Neutrophil (primary cell): ENCODE results near the gene CDH5.

Source experiments
- H3K27ac ChIP-seq: fragments of 200-600 bp; sonication (generic); 2 replicates; pipeline ENCODE4 v1.5.1; 2016; ENCODE audit warnings: mild to moderate bottlenecking, moderate library complexity
- H3K27me3 ChIP-seq: fragments of 200-600 bp; sonication (generic); 2 replicates; pipeline ENCODE4 v1.6.0; 2016; ENCODE audit warnings: mild to moderate bottlenecking
- H3K36me3 ChIP-seq: fragments of 200-600 bp; sonication (generic); 2 replicates; pipeline ENCODE4 v1.5.1; 2017
- H3K4me1 ChIP-seq, 2 experiments: fragments of 200-600 bp in 1 of 2; sonication (generic) in 1 of 2; 1 replicate in 1 of 2; 2 replicates in 1 of 2; pipeline versions ENCODE4 v1.5.1 to v1.6.1; 2013 to 2016; ENCODE audit warnings: low read depth in 1 of 2, low read length in 1 of 2, mild to moderate bottlenecking in 1 of 2, moderate library complexity in 1 of 2; ENCODE audit not compliant: control insufficient read depth in 1 of 2, insufficient read depth in 1 of 2
- H3K4me3 ChIP-seq, 2 experiments: fragments of 200-600 bp in 1 of 2; sonication (generic) in 1 of 2; 1 replicate in 1 of 2; 2 replicates in 1 of 2; pipeline ENCODE4 v1.5.1; 2013 to 2016; ENCODE audit warnings: low read depth in 1 of 2, low read length in 1 of 2, mild to moderate bottlenecking in 1 of 2, moderate library complexity in 1 of 2
- H3K9me3 ChIP-seq: fragments of 200-600 bp; sonication (generic); 2 replicates; pipeline ENCODE4 v1.5.1; 2016
- TF ChIP-seq, protein P1 (sequence below): fragments of 200-600 bp; sonication (generic); IDR thresholded peaks from 2 replicates; pipeline ENCODE4 v1.5.1; 2016; ENCODE audit warnings: antibody characterized with exemption

Gene CDH5

GRCh38 chr16:66367968-66368891, 1.7 kb downstream of the CDH5 start:
- TF ChIP-seq, protein P1, sequence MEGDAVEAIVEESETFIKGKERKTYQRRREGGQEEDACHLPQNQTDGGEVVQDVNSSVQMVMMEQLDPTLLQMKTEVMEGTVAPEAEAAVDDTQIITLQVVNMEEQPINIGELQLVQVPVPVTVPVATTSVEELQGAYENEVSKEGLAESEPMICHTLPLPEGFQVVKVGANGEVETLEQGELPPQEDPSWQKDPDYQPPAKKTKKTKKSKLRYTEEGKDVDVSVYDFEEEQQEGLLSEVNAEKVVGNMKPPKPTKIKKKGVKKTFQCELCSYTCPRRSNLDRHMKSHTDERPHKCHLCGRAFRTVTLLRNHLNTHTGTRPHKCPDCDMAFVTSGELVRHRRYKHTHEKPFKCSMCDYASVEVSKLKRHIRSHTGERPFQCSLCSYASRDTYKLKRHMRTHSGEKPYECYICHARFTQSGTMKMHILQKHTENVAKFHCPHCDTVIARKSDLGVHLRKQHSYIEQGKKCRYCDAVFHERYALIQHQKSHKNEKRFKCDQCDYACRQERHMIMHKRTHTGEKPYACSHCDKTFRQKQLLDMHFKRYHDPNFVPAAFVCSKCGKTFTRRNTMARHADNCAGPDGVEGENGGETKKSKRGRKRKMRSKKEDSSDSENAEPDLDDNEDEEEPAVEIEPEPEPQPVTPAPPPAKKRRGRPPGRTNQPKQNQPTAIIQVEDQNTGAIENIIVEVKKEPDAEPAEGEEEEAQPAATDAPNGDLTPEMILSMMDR = no peak
- Histone ChIP-seq H3K4me3 (no peak overlapping the region), H3K27ac (no peak overlapping the region), H3K36me3 (no peaks in the 10 kb centered on the region), H3K9me3 (no peaks in the 10 kb centered on the region), H3K4me1 (peaks cover 14 to 15% of the 10 kb centered on the region in 2 experiments), H3K27me3 (peaks cover 20% of the 10 kb centered on the region)

DNA sequence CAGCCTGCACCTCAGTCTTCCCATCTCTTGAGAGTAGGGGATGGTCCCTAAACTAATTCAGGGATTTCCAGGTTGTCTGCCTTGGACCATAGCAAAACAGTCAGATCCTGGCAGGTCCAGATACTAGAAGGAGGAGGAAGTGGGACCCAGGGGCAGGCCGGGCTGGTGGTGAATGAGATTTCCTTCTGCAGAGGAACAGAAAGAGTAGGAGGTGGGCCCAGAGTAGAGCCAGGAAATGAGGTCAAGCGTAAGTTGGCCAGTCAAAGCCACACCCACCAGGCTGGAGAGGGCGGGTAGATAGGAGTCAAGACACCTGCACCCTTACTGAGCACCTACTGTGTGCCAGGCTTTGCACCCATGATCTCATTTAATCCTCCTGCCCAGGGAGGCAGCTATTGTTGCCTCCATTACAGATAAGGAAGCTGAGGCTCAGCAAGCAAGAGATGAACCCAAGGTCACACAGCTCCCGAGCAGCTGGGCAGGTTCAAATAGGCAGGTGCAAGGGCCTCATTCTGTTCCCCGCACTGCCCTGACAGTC, 2.6 kb downstream of the CDH5 start:
- Histone ChIP-seq H3K4me3 (no peak overlapping the region), H3K4me1 (peaks cover 14 to 15% of the 10 kb centered on the region in 2 experiments)

DNA sequence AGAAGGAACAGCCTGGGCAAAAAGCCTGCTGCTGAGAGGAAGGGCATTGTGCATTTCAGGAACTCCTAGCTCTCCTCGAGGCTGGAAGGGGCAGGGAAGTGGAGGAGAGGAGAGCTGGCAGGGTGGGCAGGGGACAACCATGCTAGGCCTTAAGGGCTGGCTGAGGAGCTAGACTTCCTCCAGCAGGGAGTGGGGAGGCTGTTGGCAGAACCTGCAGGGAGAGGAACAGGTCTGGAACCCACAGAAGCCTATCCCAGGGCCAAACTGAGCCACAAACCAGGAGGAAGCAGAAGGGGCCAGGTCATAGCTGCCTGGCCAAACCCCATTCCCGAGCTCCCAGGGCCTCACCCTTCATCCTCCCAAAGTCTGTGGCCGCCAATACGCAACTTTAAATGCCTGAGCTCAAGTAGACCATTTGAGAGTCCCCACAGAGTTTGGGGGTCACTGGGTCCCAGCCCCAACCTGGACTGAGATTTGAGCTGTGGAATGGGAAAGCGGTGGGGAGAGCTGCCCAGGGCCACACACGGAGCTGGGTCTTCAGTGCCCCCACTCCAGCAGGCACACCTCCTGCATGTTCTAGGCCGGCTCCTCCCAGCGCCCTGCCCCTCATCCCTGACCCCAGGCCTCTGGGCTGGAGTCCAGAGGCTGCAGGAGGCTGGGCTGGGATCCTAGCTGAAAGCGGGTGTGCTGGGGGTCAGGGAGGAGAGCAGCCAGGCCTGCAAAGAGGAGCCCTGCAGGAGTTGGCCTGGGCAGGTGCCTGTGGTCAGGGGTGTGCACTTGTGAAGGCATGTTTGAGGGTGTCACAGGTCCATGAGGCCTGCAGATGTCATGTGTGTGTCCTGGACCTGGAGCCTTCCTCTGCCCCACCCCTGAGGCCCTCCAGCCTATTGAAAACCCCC, 4.5 kb downstream of the CDH5 start:
- TF ChIP-seq, protein P1 = no peak
- Histone ChIP-seq H3K27ac (no peak overlapping the region), H3K36me3 (no peaks in the 10 kb centered on the region), H3K4me3 (no peak overlapping the region), H3K27me3 (peaks cover 4% of the 10 kb centered on the region), H3K4me1 (peaks cover 14 to 15% of the 10 kb centered on the region in 2 experiments), H3K9me3 (no peaks in the 10 kb centered on the region)

More for the DNA sequence above, 2.6 kb downstream of the CDH5 start:
- TF ChIP-seq, protein P1 = no peak
- Histone ChIP-seq H3K27me3 (peaks cover 12% of the 10 kb centered on the region), H3K36me3 (no peaks in the 10 kb centered on the region), H3K9me3 (no peaks in the 10 kb centered on the region), H3K27ac (no peak overlapping the region)

DNA sequence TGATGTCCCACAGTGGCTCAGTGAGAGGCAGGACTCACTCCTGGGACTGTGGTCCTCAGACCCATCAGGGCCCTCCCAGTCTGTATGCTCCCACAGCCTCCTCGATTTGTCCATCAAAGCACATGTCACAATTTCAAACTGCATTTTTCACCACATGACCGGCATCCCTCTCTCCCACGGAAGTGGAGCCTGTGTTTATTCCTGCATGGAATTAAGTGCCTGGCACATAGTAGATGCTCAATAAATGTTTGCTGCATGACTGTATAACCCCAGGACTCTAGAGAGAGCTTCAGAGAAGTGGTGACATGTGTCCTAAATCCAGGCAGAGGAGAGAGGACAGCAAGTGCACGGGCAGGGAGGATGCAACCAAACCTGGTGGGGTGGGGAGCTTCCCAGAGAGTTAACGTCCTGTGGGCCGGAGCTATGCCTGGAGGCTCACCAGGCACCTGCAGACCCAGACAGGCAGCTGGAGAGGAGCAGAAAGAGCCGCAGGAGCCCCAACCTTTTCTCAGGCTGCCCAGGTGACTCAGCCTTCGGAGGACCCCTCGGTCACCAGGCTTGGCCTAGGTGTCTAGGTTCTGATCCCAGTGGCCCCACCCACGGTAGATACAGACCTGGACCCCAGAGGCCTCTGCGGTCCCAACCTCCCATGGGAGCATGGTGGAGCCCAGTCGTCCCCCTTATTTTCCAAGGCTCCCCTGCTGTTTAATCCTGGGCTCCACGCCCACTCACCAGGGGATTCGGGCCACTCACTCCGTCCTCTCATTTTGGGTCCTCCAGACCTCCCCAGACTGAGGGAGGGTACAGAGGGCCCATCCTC, 5.8 kb downstream of the CDH5 start:
- Histone ChIP-seq H3K4me1 (peaks cover 14 to 15% of the 10 kb centered on the region in 2 experiments), H3K9me3 (no peaks in the 10 kb centered on the region), H3K4me3 (no peak overlapping the region), H3K27me3 (no peaks in the 10 kb centered on the region), H3K27ac (no peak overlapping the region), H3K36me3 (no peaks in the 10 kb centered on the region)
- TF ChIP-seq, protein P1 = no peak

- Histone ChIP-seq H3K36me3 (no peaks in the 10 kb centered on the region), H3K4me1 (peaks cover 14% of the 10 kb centered on the region in 2 experiments), H3K27ac (no peak overlapping the region), H3K4me3 (no peak overlapping the region), H3K9me3 (no peaks in the 10 kb centered on the region), H3K27me3 (no peaks in the 10 kb centered on the region)
- TF ChIP-seq, protein P1 = no peak
These were observed 6.3 kb downstream of the CDH5 start for GRCh38 chr16:66372898-66373155.
